HPDE6-E6E7 (cell line): ENCODE results near the gene AMBRA1.
"Not testable (repeated sequence)": the region's sequence is repeated elsewhere in the genome, so short reads cannot be mapped to it uniquely, and the experiment has no call there.

ENCODE experiments used
- DNase-seq: peaks from one replicate; pipeline ENCODE4 v3.0.0; 2011; ENCODE audit warnings: missing footprints; ENCODE audit errors: extremely low spot score

Gene AMBRA1

GRCh38 chr11:46533396-46534100 is 60.3 kb downstream of the AMBRA1 start:
- DNase-seq: no peak

GRCh38 chr11:46529928-46530574 is 63.8 kb downstream of the AMBRA1 start:
- no peak for DNase-seq

- DNase-seq: peak; percentile 76
Observed at GRCh38 chr11:46529095-46529905, 64.5 kb downstream of the AMBRA1 start.

GRCh38 chr11:46528445-46529094 is 65.3 kb downstream of the AMBRA1 start:
- DNase-seq: no peak

- no peak for DNase-seq
Observed at GRCh38 chr11:46527591-46528130, 66.2 kb downstream of the AMBRA1 start.

GRCh38 chr11:46526216-46527215 is 67.3 kb downstream of the AMBRA1 start:
- DNase-seq: peak; percentile 19

- no peak for DNase-seq
Observed at GRCh38 chr11:46524201-46524770, 69.5 kb downstream of the AMBRA1 start.

- no peak for DNase-seq
Observed at GRCh38 chr11:46523290-46523689, 70.5 kb downstream of the AMBRA1 start.

- DNase-seq: no peak
Observed at GRCh38 chr11:46522682-46523281, 71.0 kb downstream of the AMBRA1 start.

- no peak for DNase-seq
Observed at GRCh38 chr11:46521961-46522681, 71.7 kb downstream of the AMBRA1 start.

GRCh38 chr11:46520971-46521745 is 72.7 kb downstream of the AMBRA1 start:
- no peak for DNase-seq

GRCh38 chr11:46519351-46519750 is 74.5 kb downstream of the AMBRA1 start:
- DNase-seq: no peak

- not testable (repeated sequence) for DNase-seq
Observed at GRCh38 chr11:46518928-46519327, 74.9 kb downstream of the AMBRA1 start.

GRCh38 chr11:46514370-46514769 is 79.5 kb downstream of the AMBRA1 start:
- DNase-seq: no peak

GRCh38 chr11:46513934-46514342 is 79.9 kb downstream of the AMBRA1 start:
- DNase-seq: peak; percentile 55

- no peak for DNase-seq
Observed at GRCh38 chr11:46512261-46512881, 81.5 kb downstream of the AMBRA1 start.

- no peak for DNase-seq
Observed at GRCh38 chr11:46511342-46511741, 82.5 kb downstream of the AMBRA1 start.

- DNase-seq: no peak
Observed at GRCh38 chr11:46508360-46508759, 85.5 kb downstream of the AMBRA1 start.
